Germinal center (tissue), 1 donor: ENCODE results near the gene TTLL12.

Experiments
- DNase-seq: peaks from one replicate; pipeline ENCODE4 v3.0.0; 2012; ENCODE audit warnings: mixed read lengths, low spot score

TTLL12 gene

DNA sequence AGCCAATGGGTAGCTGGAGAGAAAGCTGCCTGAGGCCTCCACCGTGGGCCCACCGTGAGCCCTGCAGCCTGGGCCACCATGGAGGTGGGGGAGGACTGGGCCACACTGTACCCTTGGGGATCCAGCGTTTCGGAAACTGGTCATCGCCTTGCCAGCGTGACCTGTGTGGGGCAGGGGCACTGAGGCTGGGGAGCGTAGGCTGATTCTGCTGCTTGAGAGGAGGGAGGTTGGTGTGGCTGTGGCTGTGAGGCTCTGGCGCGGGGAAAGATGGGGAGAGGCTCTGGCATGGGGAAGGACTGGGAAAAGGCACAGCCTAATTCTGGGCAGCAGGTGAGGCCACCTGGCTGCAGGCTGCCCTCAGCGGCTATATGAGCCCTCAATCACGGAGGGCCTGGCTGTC, 12.6 kb upstream of the TTLL12 start:
- no peak for DNase-seq

- DNase-seq, result no peak
These were observed 12.0 kb upstream of the TTLL12 start for GRCh38 chr22:43198936-43199335.

DNA sequence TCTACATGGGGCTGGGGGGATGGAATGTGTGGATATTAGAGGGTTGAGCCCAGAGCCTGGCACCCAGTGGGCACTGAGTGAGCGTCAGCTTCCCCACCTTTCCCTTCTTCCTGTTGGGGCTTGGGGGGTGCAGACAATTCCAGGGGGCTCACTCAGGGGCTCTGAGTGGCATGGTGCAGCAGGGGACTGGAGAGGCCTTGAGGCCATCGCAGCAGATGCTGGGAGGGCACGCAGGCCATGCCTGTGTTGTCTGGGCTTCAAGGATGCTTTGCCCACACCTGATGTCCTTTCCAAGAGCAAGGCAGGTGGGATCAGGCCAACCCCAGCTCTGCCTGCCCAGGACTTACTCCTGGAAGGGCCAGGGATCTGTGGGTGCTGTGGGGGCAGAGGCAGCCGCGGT, 11.2 kb upstream of the TTLL12 start:
- no peak for DNase-seq

GRCh38 chr22:43197271-43197941, 10.5 kb upstream of the TTLL12 start:
- no peak for DNase-seq

DNA sequence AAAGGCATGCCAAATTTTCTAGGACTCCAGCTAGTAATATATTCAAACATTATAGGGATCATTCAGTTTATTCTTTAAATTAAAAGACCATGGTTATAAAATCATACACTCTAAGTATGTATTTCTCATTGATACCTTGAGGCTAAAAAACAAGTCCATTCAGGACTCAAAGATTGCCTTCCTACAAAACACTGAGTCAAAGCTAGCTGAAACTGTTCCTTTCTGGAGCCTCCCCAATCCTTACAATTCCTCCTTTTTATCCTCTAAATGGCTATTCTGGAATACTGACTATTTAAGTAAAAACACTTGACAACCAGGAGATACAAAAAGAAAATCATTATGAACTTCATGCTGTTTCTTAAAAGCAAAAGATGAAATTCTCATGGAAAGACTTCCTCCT, 4.9 kb upstream of the TTLL12 start:
- no peak for DNase-seq

GRCh38 chr22:43188829-43189545, 2.1 kb upstream of the TTLL12 start:
- no peak for DNase-seq

GRCh38 chr22:43187171-43188099, 501 bp upstream of the TTLL12 start:
- DNase-seq, result peak; percentile 97

DNA sequence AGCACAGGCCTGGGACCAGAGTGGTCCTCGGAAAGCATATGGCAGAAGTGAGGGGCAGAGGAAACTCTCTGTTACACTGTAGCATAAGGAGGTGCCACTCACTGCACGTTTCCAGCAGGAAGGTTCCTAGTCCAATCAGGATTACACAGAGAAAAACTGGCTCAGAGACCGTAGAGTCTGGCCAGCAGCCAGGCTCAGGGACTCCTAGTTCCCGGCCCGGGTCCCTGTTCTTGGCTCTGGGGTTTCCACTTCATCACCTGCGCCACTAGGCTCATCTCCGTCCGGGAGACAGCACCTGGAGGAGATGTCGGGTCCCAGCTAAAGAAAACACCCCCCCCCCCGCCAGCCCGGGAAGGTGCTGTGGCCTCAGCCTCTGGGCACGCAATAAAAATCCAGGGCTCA, 1.1 kb downstream of the TTLL12 start:
- DNase-seq, result no peak

- DNase-seq, result no peak
These were observed 3.2 kb downstream of the TTLL12 start for GRCh38 chr22:43183496-43184277.

- DNase-seq, result no peak
These were observed 4.2 kb downstream of the TTLL12 start for GRCh38 chr22:43182726-43183125.

DNA sequence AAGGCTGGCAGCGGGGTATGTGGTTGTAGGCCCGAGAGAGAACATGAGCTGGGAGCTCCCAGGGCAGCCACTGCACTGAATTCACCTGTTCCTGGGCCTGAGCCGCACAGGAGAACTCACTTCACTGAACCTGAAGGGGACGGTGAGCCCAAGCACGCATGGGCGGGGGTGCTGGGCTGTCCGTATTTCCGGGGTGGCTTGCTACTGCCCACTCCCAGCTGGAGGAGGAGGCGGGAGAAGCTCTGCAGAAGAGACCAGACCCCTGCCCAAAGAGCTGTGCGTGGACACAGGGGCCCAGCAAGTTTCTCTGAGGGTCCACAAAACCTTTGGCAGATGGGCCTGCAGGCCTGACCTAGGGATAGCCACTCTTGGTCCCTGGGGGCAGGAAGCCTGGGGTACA, 4.8 kb downstream of the TTLL12 start:
- no peak for DNase-seq

- DNase-seq, result no peak
These were observed 5.4 kb downstream of the TTLL12 start for GRCh38 chr22:43181321-43182076.

- DNase-seq, result no peak
These were observed 6.3 kb downstream of the TTLL12 start for GRCh38 chr22:43180670-43181069.

DNA sequence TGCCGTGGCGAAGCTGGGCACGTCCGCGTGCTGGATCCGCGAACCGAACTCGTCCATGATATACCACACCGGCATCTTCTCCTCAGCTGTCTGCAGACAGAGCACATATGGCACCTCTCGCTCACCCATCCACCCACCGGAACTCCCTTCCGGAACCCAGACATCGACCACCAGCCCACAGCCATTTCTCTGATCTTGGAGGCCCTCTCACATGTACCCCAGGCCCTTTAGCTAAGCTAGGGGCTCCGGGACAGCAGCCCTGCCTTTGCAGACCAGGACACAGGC, 7.1 kb downstream of the TTLL12 start:
- DNase-seq, result no peak

DNA sequence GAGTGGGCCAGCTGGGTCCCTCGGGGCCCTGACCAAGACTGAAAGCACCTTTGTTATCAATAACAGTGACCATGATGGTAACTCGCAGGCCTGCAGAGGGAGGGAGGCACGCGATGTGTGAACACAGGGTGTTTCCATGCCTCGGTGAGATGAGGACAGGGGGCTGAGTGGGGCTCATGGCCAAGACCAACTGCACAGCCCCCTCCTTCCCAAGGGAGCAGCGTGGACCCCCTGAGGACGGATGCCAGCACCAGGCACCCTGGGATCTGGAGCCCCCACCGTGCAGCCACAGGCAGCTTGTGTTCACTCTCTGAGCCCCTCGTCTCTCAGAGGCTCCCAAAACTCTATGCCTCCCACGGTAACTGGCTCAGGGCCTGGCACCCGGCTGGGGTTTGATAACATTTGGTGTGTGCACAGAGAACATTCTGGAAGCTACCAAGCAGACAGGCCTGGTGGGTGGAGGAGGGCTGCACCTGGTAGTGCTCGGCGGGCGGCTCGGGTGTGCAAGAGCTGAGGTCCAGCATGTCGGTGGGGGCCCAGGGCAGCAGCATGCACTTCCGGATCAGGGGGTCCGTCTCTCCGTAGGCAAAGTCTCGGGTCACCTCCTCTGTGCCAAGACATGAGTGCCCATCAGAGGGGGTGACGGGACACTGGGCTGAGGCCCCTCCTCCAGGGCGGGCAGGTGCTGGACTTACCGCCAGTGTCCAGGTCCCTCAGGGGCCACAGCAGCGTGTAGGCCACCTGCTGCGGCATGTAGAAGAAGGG, 7.6 kb downstream of the TTLL12 start:
- DNase-seq, result no peak

DNA sequence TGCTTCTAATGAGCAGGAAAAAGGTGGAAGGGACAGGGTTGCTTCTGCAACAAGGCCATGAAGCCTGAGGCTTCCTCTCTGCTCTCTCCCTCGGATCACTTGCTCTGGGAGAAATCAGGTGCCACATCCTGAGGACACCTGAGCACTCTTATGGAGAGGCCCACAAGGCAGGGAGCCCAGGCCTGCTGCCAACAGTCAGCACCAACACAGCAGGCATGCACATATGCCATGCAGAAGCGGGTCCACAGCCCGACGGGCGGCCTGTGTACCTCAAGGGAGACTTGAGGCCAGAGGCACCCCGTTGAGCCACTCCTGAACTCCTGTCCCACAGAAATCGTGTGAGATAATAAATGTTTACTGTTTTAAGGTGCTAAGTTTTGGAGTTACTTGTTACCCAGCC, 9.5 kb downstream of the TTLL12 start:
- no peak for DNase-seq

- DNase-seq, result no peak
These were observed 10.8 kb downstream of the TTLL12 start for GRCh38 chr22:43176090-43176489.

- DNase-seq, result no peak
These were observed 11.9 kb downstream of the TTLL12 start for GRCh38 chr22:43174941-43175531.

DNA sequence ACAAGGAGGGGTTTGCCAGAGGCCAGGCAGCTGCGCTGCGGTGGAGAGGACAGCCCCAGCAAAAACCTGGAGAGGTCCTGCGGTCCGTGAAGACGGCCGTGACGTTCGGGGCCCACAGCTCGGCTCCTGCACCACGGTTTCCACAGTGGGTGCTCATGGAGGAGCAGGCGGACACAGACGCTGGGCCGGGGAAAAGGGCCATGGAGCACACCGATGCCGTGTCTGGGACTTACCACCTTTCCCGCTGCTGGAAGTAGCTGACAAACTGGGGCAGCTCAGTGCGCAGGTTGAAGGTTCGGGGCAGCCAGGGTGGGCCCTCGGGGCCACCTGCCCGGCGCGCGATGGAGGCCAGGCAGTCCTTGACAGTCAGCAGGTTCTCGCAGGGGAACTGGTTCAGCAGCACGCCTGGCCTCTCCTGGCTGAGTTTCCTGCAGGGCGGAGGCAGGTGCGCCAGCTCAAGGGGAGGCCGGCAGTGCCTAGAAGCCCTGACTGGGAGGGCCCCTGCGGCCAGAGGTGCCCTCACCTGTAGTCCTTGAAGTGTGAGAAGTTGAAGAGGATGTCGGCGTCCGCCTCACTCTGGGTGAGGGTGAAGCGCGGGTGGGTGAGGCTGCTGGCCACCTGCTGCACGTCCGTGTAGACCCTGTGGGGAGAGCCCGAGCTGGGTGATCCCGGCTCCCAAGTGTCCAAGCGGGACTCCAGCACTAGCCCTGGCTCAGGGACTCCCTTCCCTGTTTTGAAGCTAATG, 12.8 kb downstream of the TTLL12 start:
- DNase-seq, result no peak

DNA sequence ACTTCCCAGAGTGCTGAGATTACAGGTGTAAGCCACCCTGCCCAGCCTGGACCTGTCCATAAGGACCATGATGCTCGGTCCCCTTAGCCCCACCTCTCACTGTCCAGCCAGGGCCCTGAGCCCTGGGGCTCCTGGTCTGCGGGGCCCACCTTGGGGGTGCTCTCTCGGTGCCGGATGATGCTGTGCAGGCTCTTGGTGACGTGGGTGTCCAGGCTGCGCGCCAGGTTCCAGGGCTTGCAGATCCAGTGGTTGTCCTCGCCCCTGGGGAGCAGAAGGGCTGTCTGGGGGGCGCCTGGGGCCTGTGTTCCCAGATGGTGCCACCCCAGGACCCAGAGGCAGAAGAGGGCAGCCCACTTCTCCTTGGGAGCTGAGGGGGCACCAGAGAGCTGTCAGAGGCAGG, 13.4 kb downstream of the TTLL12 start:
- DNase-seq, result no peak
